Activated B cell treated with CpG ODN at 0.5 μM for 24 hours (primary cell): ENCODE measurements around the gene GPC2. TPM values are rescaled to one million over a fixed set of nuclear protein-coding genes. Genes with fewer than 3 reads are reported as not detected.

Experiments
- ATAC-seq: fragments of 200-7000 bp; cut with Tn5 transposase; one replicate; pipeline ENCODE4 v1.10.0; 2021; ENCODE audit warnings: low read depth, mild to moderate bottlenecking, moderate library complexity
- CTCF ChIA-PET: fragments of 350-600 bp; sonication (Branson Sonifier 250); formaldehyde crosslinking; loops from one replicate; lab custom pipeline; 2021; ENCODE audit warnings: antibody characterized with exemption; lab: Charles Lee
- POLR2A ChIA-PET: fragments of 350-600 bp; sonication (Branson Sonifier 250); formaldehyde crosslinking; loops from one replicate; lab custom pipeline; 2021; ENCODE audit warnings: antibody characterized with exemption; lab: Charles Lee
- DNase-seq: peaks from one replicate; pipeline ENCODE4 v3.0.0; 2022
- H3K27ac Mint-ChIP-seq: one replicate; pipeline ENCODE4 v1.8.0; 2020; ENCODE audit warnings: mixed read lengths
- H3K27me3 Mint-ChIP-seq: one replicate; pipeline ENCODE4 v1.8.0; 2021; ENCODE audit warnings: mixed read lengths
- H3K36me3 Mint-ChIP-seq: one replicate; pipeline ENCODE4 v1.8.0; 2021; ENCODE audit warnings: low read depth, mixed read lengths
- H3K4me1 Mint-ChIP-seq: one replicate; pipeline ENCODE4 v1.8.0; 2021; ENCODE audit warnings: mixed read lengths
- H3K4me3 Mint-ChIP-seq: one replicate; pipeline ENCODE4 v1.8.0; 2020; ENCODE audit warnings: mild to moderate bottlenecking, mixed read lengths
- H3K9me3 Mint-ChIP-seq: one replicate; pipeline ENCODE4 v1.8.0; 2020; ENCODE audit warnings: mixed read lengths
- CTCF ChIP-seq: fragments of 200-600 bp; IDR thresholded peaks from one replicate; pipeline ENCODE4 v1.8.0; 2022; ENCODE audit warnings: antibody characterized with exemption, mild to moderate bottlenecking
- intact Hi-C: fragments of 100-400 bp; cut with micrococcal nuclease; formaldehyde crosslinking; loops from one replicate; pipeline ENCODE4 v1.15.1; 2024
- total RNA-seq: library from RNA; stranded (reverse); gene quantifications from 2 replicates; pipeline ENCODE4 v1.2.3, GENCODE V29; 2022

GPC2 gene
- total RNA-seq, 1 donor from 2014 or later = 5.0 TPM

DNA sequence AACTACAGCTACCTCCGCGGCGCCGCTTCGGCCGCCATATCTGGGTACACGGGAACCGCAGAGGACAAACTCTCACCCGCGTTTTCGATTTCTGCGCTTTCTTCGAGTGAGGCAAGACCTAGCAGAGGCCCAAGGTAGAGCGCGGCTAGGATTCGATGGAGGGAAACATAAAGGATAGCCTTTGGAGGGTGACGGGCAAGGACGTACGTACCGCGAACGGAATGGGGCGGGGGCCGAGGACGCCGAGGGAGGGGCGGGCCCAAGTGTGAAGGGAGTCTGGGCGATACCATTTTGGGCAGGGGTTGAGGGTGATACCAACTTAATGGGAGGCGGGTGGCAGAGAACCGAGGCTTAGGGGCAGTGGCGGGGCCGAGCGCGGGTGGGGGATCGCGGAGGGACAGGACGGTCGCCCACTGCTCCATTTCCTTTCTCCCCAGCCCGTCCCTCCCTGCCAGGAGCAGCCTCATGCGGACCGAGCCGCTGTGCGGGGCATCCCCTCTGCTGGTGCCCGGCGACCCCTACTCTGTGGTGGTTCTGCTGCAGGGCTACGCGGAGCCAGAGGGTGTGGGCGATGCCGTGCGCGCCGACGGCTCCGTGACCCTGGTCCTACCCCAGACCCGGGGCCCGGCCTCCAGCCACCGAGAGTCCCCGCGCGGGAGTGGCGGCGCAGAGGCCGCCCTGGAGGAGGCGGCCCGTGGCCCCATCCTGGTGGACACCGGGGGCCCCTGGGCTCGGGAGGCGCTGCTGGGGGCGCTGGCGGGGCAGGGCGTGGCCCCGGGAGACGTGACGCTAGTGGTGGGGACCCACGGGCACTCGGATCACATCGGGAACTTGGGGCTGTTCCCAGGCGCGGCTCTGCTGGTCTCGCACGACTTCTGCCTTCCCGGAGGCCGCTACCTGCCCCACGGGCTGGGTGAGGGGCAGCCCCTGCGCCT, 50.0 kb downstream of the GPC2 start, which contains the start of gene MBLAC1:
Gene MBLAC1 (plus strand): TSS at position 37 of the 935 bp plus-strand sequence. CDS start 429 bp downstream, at position 466.
- DNase-seq (peak; percentile 81), ATAC-seq (peak; percentile 85)
- no peak for TF ChIP-seq CTCF
- H3K27me3 Mint-ChIP-seq = no peaks in the 10 kb centered on the region
- peak within 1 kb of the TSS; percentile 100 for H3K27ac Mint-ChIP-seq
- POLR2A ChIA-PET = interaction anchor here (0.6 to 2.9 kb wide), 18 partner anchors 13 to 309 kb away, joined by 3 to 49 read pairs (median 4); partner anchors contain the start of genes AP4M1, COPS6, GPC2 and LAMTOR4
- no peaks in the 10 kb centered on the region for H3K9me3 Mint-ChIP-seq
- CTCF ChIA-PET = interaction anchor here (0.6 to 1.2 kb wide), 4 partner anchors 13 to 323 kb away, joined by 3 read pairs; no protein-coding TSS in a partner anchor
- intact Hi-C loops = loop anchor here (1.0 to 2.0 kb wide), 10 partner anchors 8 to 309 kb away; partner anchors contain the start of genes CNPY4, GPC2, LAMTOR4 and MEPCE
- peaks cover 41% of the 10 kb centered on the region for H3K4me1 Mint-ChIP-seq
- peaks cover 10% of the 10 kb centered on the region for H3K36me3 Mint-ChIP-seq
- H3K4me3 Mint-ChIP-seq = peak within 1 kb of the TSS; percentile 100

GRCh38 chr7:100126239-100126930, 50.8 kb downstream of the GPC2 start:
- intact Hi-C loops = loop anchor here (2.0 kb wide), 2 partner anchors 208 to 302 kb away; partner anchors contain the start of genes MEPCE, TRIM4 and ZCWPW1
- no peaks in the 10 kb centered on the region for H3K27me3 Mint-ChIP-seq
- TF ChIP-seq CTCF = no peak
- peak overlapping the region; percentile 100 for H3K27ac Mint-ChIP-seq
- no peak for DNase-seq
- no peak for ATAC-seq
- CTCF ChIA-PET = interaction anchor here (0.6 to 1.2 kb wide), 4 partner anchors 12 to 324 kb away, joined by 3 read pairs; no protein-coding TSS in a partner anchor
- H3K4me3 Mint-ChIP-seq = peak overlapping the region; percentile 100
- POLR2A ChIA-PET = interaction anchor here (0.5 to 2.9 kb wide), 18 partner anchors 23 to 310 kb away, joined by 3 to 49 read pairs (median 4); partner anchors contain the start of genes AP4M1, COPS6, GPC2 and LAMTOR4
- H3K4me1 Mint-ChIP-seq = peaks cover 39% of the 10 kb centered on the region
- no peaks in the 10 kb centered on the region for H3K9me3 Mint-ChIP-seq
- peaks cover 10% of the 10 kb centered on the region for H3K36me3 Mint-ChIP-seq

- Mint-ChIP-seq H3K4me1 (peaks cover 49% of the 10 kb centered on the region), H3K9me3 (no peaks in the 10 kb centered on the region), H3K27ac (peak overlapping the region; percentile 35), H3K27me3 (no peaks in the 10 kb centered on the region), H3K36me3 (peaks cover 12% of the 10 kb centered on the region), H3K4me3 (no peak overlapping the region)
- no peak for DNase-seq
- TF ChIP-seq CTCF = no peak
- ChIA-PET POLR2A (interaction anchor here (0.6 to 2.9 kb wide), 5 partner anchors 24 to 245 kb away, joined by 3 to 49 read pairs (median 9); partner anchors contain the start of genes AP4M1 and MCM7), CTCF (interaction anchor here (1.2 kb wide), 1 partner anchor 221 kb away, joined by 3 read pairs; no protein-coding TSS in a partner anchor)
- intact Hi-C loops = no loop called here
- no peak for ATAC-seq
Observed at GRCh38 chr7:100124301-100125230, 52.6 kb downstream of the GPC2 start.

DNA sequence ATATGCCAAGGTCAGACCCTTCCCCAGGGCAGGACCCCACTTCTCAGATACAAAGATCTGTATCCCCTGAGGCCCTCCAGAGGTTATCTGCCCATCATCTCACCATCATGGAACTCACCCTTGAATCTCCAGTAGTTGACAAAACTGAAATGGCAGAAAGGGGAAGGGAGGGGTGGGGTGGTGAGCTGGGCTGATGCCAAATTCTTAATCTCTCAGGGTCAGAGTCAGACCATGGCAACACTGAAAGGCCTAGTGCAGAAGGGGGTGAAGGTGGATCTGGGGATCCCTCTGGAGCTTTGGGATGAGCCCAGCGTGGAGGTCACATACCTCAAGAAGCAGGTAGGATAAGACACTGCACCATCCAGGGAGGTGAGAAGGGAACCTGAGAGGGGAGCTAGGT, 54.6 kb downstream of the GPC2 start:
- Mint-ChIP-seq H3K36me3 (peaks cover 20% of the 10 kb centered on the region), H3K27ac (no peak overlapping the region), H3K9me3 (no peaks in the 10 kb centered on the region), H3K4me1 (peaks cover 54% of the 10 kb centered on the region), H3K4me3 (no peak overlapping the region), H3K27me3 (no peaks in the 10 kb centered on the region)
- no peak for TF ChIP-seq CTCF
- DNase-seq (no peak), ATAC-seq (no peak)
- POLR2A ChIA-PET = interaction anchor here (0.6 to 1.0 kb wide), 2 partner anchors 46 to 92 kb away, joined by 4 to 5 read pairs; no protein-coding TSS in a partner anchor
- intact Hi-C loops = no loop called here
- CTCF ChIA-PET = no interaction called here
